Gastrocnemius medialis (tissue), 4 donors: Measurements from ENCODE around the gene TMEM187. TPM values are rescaled to one million over a fixed set of nuclear protein-coding genes. Genes with fewer than 3 reads are reported as not detected.
"Not testable (repeated sequence)": the region's sequence is repeated elsewhere in the genome, so short reads cannot be mapped to it uniquely, and the experiment has no call there.

Source experiments
- ATAC-seq, 2 donors: fragments of 150-250 bp; one replicate each; pipeline ENCODE4 v1.9.1; 2016
- DNase-seq, 2 donors: peaks; one replicate each; pipeline ENCODE4 v3.0.0-alpha.2; 2019
- H3K27ac ChIP-seq, 4 donors: fragments of 200-600 bp; sonication (generic); 1 replicate in 1 of 4; 2 replicates in 3 of 4; pipeline ENCODE4 v1.5.1; 2016 to 2018; ENCODE audit warnings: mild to moderate bottlenecking in 2 of 4, moderate library complexity in 1 of 4
- H3K27me3 ChIP-seq, 3 donors: fragments of 200-600 bp; sonication (generic) in 2 of 3; 1 replicate in 1 of 3; 2 replicates in 2 of 3; pipeline versions ENCODE4 v1.5.1 to v1.6.0; 2016 to 2019; ENCODE audit warnings: mild to moderate bottlenecking in 1 of 3, moderate library complexity in 1 of 3
- H3K36me3 ChIP-seq, 2 donors: fragments of 200-600 bp; sonication (generic) in 1 of 2; one replicate each; pipeline ENCODE4 v1.5.1; 2017 to 2018
- H3K4me1 ChIP-seq, 2 donors: fragments of 200-600 bp; sonication (generic) in 1 of 2; one replicate each; pipeline ENCODE4 v1.5.1; 2016 to 2017; ENCODE audit warnings: mild to moderate bottlenecking in 2 of 2
- H3K4me3 ChIP-seq, 4 donors: fragments of 200-600 bp; sonication (generic) in 3 of 4; 1 replicate in 1 of 4; 2 replicates in 3 of 4; pipeline ENCODE4 v1.5.1; 2016 to 2019; ENCODE audit warnings: mild to moderate bottlenecking in 2 of 4
- H3K9me3 ChIP-seq, 3 donors: fragments of 200-600 bp; sonication (generic) in 2 of 3; 1 replicate in 1 of 3; 2 replicates in 2 of 3; pipeline ENCODE4 v1.5.1; 2016 to 2019
- CTCF ChIP-seq, 5 experiments: fragments of 450-650 bp in 3 of 5; fragments of 200-600 bp in 2 of 5; sonication (generic) in 2 of 5; IDR thresholded peaks in 4 of 5; conservative IDR thresholded peaks in 1 of 5; 1 replicate in 4 of 5; 2 replicates in 1 of 5; pipeline ENCODE4 v1.5.1; 2016 to 2019; ENCODE audit warnings: antibody characterized with exemption in 5 of 5, mild to moderate bottlenecking in 3 of 5, moderate library complexity in 3 of 5
- POLR2A ChIP-seq, 2 donors: fragments of 450-650 bp; IDR thresholded peaks; one replicate each; pipeline ENCODE4 v1.6.1; 2017; ENCODE audit warnings: antibody characterized with exemption in 2 of 2, mild to moderate bottlenecking in 2 of 2, moderate library complexity in 2 of 2
- in situ Hi-C, 4 donors: fragments of 200-750 bp; cut with MboI; loops; one replicate each; pipeline versions ENCODE4 v1.15.0 to v1.8.0; 2017; ENCODE audit warnings: low sequenced_read_pairs in 4 of 4
- intact Hi-C: fragments of 100-400 bp; cut with DNase I; formaldehyde crosslinking; loops from one replicate; pipeline ENCODE4 v1.15.1; 2023; ENCODE audit warnings: low total_unique reads
- total RNA-seq, 4 donors: library from RNA; depleted of rRNA; stranded (reverse); fragments of >200 nt; gene quantifications; one replicate each; pipeline versions ENCODE4 v1.1.0 to v1.2.3, GENCODE V29; 2016

The TMEM187 gene
- total RNA-seq, 4 donors from 2014 or later = 1.3 to 8.6 (median 3.8) TPM

- TF ChIP-seq POLR2A (IDR thresholded peaks at IDR 0.05) = no peak
- no peak for TF ChIP-seq CTCF (IDR thresholded peaks at IDR 0.05 in 4 of 5, conservative IDR thresholded peaks at IDR 0.05 in 1 of 5)
- no peak overlapping the region for H3K4me3 ChIP-seq
- intact Hi-C loops = loop anchor here (10.0 kb wide), 1 partner anchor 400 kb away; the partner anchor contains the start of genes EMD and FLNA
- H3K4me1 ChIP-seq = peaks cover 8 to 17% of the 10 kb centered on the region in 2 donors
- ATAC-seq = no peak
- in situ Hi-C loops = loop anchor here in 3 of 4 donors (25.0 kb wide), 4 partner anchors 87 to 1013 kb away; partner anchors contain the start of genes IDH3G (in 2 of the 3), SRPK3 (in 2 of the 3), SSR4 (in 2 of the 3) and G6PD (in 1 of the 3)
- no peaks in the 10 kb centered on the region for H3K36me3 ChIP-seq
- no peak for DNase-seq
- no peaks in the 10 kb centered on the region for H3K27me3 ChIP-seq
- peak overlapping the region; percentile 90 to 99 (median 96) for H3K27ac ChIP-seq
- H3K9me3 ChIP-seq = no peaks in the 10 kb centered on the region
These were observed 2.3 kb downstream of the TMEM187 start for GRCh38 chrX:153974726-153975286.

- H3K27me3 ChIP-seq, H3K27ac ChIP-seq, ATAC-seq, H3K36me3 ChIP-seq, intact Hi-C loops, DNase-seq, H3K9me3 ChIP-seq, H3K4me1 ChIP-seq, in situ Hi-C loops, H3K4me3 ChIP-seq: not testable (repeated sequence)
These were observed 7.8 kb downstream of the TMEM187 start for GRCh38 chrX:153980394-153980793.

GRCh38 chrX:153981231-153981630 lies 8.7 kb downstream of the TMEM187 start:
- no peak for DNase-seq
- ATAC-seq = no peak
- no peak for TF ChIP-seq POLR2A (IDR thresholded peaks at IDR 0.05)
- TF ChIP-seq CTCF (IDR thresholded peaks at IDR 0.05 in 4 of 5, conservative IDR thresholded peaks at IDR 0.05 in 1 of 5) = no peak
- Histone ChIP-seq H3K4me1 (no peaks in the 10 kb centered on the region), H3K27ac (peak overlapping the region in 1 of 4 donors; percentile 34), H3K36me3 (no peaks in the 10 kb centered on the region), H3K27me3 (no peaks in the 10 kb centered on the region), H3K9me3 (no peaks in the 10 kb centered on the region), H3K4me3 (no peak overlapping the region)
- in situ Hi-C loops (no loop called here), intact Hi-C loops (no loop called here)

GRCh38 chrX:153981771-153982533 lies 9.4 kb downstream of the TMEM187 start:
- H3K27me3 ChIP-seq = no peaks in the 10 kb centered on the region
- DNase-seq (peak in 1 of 2 donors; percentile 42), ATAC-seq (peak in 1 of 2 donors; percentile 39)
- no peak overlapping the region for H3K4me3 ChIP-seq
- no peaks in the 10 kb centered on the region for H3K36me3 ChIP-seq
- no peaks in the 10 kb centered on the region for H3K4me1 ChIP-seq
- no peak overlapping the region for H3K27ac ChIP-seq
- TF ChIP-seq CTCF (IDR thresholded peaks at IDR 0.05 in 4 of 5, conservative IDR thresholded peaks at IDR 0.05 in 1 of 5) = no peak
- peak in 1 of 2 donors; percentile 17 for TF ChIP-seq POLR2A (IDR thresholded peaks at IDR 0.05)
- intact Hi-C loops = no loop called here
- no peaks in the 10 kb centered on the region for H3K9me3 ChIP-seq
- in situ Hi-C loops = no loop called here

GRCh38 chrX:153983321-153983801 lies 10.8 kb downstream of the TMEM187 start:
- H3K4me1 ChIP-seq = no peaks in the 10 kb centered on the region
- ATAC-seq (no peak), DNase-seq (no peak)
- H3K27ac ChIP-seq = no peak overlapping the region
- H3K9me3 ChIP-seq = no peaks in the 10 kb centered on the region
- H3K36me3 ChIP-seq = no peaks in the 10 kb centered on the region
- intact Hi-C loops (no loop called here), in situ Hi-C loops (no loop called here)
- H3K4me3 ChIP-seq = no peak overlapping the region
- H3K27me3 ChIP-seq = no peaks in the 10 kb centered on the region
- TF ChIP-seq CTCF (IDR thresholded peaks at IDR 0.05 in 4 of 5, conservative IDR thresholded peaks at IDR 0.05 in 1 of 5) (no peak), POLR2A (IDR thresholded peaks at IDR 0.05) (no peak)
